HG02610 (cell line): ENCODE results near the gene CA11.
A peak's percentile ranks its signal among the peaks of the same experiment; 100 is the strongest.

Experiments
- ATAC-seq: cut with Tn5 transposase; IDR thresholded peaks from one replicate; pipeline ENCODE4 v1.9.1; 2021; ENCODE audit warnings: mild to moderate bottlenecking, moderate library complexity; ENCODE audit not compliant: unreplicated experiment

Gene CA11

DNA sequence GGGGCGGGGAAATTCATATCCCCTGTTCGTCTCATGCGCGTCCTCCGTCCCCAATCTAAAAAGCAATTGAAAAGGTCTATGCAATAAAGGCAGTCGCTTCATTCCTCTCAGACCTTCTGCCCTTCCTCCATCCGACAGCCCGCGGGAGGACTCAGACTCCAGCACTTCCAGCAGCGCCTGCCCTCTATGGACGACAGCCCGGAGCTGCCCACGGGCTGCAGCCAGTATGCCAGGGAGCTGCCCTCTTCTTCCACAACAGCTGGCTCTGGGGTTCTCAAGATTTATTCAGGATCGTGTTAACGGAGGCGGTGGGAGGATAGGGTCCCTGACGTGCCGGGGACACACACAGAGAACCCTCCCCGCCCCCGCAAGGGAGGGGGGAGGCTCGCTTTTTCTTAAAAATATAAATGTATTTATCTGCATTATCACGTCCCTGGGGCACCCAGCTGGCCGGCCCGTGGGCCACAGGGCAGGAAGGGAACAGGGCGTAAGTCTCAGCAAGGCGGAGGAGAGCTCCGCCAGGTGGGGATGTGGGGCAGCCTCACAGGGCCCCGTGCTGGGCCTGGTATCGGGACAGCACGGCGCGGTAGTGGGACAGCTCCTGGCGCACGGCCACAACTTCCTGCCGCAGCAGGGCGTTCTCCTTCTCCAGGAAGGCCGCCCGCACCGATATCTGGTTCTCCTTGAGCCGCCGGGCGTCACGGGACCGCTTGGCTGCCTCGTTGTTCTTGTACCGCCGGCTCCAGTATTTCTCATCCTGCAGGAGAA, 15.5 kb downstream of the CA11 start:
- ATAC-seq = no peak

DNA sequence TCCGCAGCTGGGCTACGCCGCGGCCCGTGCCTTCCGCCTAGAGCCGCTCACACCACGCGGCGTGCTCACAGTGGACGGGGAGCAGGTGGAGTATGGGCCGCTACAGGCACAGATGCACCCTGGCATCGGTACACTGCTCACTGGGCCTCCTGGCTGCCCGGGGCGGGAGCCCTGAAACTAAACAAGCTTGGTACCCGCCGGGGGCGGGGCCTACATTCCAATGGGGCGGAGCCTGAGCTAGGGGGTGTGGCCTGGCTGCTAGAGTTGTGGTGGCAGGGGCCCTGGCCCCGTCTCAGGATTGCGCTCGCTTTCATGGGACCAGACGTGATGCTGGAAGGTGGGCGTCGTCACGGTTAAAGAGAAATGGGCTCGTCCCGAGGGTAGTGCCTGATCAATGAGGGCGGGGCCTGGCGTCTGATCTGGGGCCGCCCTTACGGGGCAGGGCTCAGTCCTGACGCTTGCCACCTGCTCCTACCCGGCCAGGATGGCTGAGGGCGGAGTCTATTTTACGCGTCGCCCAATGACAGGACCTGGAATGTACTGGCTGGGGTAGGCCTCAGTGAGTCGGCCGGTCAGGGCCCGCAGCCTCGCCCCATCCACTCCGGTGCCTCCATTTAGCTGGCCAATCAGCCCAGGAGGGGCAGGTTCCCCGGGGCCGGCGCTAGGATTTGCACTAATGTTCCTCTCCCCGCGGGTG, 16.2 kb downstream of the CA11 start:
- no peak for ATAC-seq

DNA sequence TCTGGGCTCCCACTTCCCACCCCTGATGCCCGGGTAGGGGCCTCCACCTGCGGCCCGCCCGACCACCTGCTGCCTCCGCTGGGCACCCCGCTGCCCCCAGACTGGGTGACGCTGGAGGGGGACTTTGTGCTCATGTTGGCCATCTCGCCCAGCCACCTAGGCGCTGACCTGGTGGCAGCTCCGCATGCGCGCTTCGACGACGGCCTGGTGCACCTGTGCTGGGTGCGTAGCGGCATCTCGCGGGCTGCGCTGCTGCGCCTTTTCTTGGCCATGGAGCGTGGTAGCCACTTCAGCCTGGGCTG, 16.7 kb downstream of the CA11 start:
- ATAC-seq = no peak

DNA sequence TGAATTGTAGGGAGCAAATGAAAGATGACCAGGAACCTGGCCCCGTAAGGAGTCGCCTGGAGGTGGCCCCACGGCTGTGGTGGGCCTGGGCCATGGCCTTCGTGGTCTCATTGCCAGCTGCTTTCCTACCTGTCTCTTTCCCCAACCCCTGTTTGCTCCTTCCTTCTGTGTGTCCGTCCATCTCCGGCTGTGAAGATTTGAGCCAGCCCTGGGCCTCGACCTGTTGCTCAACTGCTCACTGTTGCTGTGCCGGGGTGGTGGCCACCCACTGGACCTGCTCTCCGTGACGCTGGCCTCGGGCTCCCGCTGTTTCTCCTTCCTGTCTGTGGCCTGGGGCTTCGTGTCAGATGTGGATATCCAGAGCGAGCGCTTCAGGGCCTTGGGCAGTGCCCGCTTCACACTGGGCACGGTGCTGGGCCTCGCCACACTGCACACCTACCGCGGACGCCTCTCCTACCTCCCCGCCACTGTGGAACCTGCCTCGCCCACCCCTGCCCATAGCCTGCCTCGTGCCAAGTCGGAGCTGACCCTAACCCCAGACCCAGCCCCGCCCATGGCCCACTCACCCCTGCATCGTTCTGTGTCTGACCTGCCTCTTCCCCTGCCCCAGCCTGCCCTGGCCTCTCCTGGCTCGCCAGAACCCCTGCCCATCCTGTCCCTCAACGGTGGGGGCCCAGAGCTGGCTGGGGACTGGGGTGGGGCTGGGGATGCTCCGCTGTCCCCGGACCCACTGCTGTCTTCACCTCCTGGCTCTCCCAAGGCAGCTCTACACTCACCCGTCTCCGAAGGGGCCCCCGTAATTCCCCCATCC, 17.3 kb downstream of the CA11 start:
- ATAC-seq = no peak

DNA sequence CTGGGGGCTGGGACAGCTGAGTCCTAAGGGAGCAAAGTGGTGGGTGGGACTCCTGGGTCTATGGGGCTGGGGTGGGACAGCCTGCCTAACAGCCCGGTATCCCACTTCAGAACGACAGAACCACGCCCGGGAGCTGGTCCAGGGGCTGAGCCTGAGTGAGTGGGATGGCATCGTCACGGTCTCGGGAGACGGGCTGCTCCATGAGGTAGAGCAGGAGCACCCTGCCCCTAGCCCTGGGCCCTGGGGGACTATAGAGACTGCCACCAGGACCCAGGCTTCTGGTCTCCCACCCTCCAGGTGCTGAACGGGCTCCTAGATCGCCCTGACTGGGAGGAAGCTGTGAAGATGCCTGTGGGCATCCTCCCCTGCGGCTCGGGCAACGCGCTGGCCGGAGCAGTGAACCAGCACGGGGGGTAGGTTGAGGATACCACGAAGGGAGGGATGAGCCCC, 18.1 kb downstream of the CA11 start:
- no peak for ATAC-seq

DNA sequence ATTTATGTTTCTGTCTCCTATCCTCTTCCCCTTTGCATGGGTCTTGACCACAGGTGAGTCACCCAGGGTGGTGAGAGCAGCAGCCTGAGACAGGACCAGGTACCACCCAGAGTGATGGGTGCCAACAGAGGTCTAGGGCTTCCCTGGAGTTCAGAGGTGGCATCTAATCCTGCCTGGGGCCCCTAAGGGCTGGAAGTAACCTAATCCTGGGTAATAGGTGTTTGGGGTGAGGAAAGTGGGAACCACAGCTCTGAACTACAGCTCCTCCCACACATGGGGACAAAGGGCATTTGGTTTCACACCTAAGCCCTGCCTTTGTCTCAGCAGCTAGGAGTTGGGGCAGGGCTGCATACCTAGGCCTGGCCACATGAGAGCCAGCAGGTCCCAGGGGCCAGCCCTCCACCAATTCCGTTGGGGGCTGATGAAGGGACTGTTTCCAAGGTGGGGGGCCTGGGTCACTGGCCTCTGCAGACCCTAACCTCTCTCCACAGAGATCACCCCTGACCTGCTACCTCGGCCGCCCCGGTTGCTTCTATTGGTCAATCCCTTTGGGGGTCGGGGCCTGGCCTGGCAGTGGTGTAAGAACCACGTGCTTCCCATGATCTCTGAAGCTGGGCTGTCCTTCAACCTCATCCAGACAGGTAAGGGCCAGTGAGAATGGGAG, 18.7 kb downstream of the CA11 start:
- ATAC-seq = no peak

DNA sequence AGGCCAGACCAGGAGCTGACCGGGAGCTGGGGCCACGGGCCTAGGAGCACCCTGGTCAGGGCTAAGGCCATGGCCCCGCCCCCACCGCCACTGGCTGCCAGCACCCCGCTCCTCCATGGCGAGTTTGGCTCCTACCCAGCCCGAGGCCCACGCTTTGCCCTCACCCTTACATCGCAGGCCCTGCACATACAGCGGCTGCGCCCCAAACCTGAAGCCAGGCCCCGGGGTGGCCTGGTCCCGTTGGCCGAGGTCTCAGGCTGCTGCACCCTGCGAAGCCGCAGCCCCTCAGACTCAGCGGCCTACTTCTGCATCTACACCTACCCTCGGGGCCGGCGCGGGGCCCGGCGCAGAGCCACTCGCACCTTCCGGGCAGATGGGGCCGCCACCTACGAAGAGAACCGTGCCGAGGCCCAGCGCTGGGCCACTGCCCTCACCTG, 20.1 kb downstream of the CA11 start:
- no peak for ATAC-seq

DNA sequence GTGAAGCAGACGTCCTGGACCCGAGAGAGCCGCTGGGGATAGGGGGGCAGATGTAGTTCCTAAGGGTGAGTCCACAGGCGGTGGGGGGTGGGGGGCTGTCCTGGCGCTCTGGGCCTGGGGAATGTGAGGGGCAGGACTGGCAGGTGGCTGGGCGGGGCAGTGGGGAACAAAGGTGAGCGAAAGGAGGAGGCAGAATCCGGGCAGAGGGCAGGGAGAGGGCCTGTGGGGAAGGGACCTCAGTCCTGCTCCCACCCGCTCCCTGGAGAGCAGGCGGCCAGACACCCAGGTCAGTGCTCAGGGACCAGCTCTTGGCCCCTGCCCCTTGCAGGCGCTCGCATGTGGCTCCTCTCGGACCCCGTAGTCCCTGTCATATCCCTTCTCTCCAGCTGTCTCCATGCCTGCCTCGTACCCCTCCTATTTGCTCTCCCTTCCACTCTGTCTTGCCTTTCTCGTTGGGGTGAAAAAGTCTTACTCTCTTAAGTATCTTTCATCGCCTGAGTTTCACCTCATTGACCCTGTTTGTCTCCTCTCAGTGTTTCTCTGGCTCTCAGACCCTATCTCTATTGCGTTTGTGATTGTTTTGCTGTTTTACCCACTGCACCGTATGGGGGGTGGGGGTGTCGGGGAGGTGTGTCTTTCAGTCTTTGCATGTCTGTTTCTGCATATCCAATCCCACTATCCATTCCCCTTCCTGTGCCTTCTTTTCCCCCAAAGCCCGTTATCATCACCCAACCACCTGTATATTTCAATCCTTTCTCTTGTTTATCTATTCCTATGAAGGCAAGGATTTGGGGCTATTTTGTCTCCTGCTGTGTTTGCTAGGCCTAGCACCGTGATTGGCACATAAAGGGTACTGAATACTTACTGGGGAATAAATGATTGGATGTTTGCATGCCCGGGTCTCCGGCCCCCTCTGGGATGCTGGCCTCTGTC, 20.9 kb downstream of the CA11 start:
- no peak for ATAC-seq

DNA sequence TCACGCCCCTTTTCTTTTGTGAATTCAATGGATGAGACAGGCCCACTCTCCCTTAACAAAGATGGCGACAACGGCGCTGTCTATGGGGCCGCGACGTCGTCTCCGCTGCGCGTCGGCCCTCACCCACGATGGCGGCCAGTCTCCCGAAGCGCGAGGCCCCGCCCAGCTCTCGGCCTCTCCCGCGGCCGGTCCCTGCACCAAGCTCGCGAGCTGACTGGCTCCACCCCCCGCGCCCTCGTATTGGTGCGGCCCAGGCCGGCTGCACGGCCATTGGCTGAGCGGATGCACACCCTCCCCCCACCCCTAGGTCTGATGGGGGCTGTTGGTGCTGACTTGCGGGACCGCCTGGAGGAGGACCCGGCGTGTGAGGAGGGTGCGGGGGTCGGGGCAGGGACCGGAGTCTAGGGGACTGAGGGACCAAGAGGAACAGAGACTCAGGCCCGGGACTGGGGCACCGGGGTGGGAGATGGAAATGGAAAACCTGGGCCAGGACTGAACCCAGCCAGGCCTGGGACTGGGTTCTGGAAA, 21.9 kb downstream of the CA11 start:
- ATAC-seq = peak; percentile 69

DNA sequence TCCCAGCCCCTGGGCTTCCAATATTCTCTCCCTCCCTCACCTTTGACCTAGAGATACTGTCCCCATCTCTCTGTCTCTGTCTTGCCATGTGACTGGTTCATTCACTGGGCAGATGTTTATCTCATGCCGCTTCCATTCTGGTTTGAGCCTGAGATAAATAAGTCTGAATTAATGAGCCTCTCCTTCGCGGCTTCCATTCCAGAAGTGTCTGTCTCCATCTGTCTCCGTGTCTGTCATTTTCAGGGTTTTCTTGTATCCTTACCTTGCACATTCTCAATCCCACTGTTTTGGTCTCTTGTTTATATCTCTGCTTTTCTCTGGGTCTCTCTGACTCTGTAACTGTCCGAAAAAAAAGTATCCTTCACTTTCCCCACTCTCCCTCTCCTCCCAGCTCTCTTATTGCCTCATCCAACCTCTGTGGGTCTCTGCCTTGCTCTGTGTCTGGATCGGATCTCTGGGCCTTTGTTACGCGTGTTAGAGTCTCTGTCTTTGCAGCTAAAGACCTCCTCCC, 22.4 kb downstream of the CA11 start:
- ATAC-seq = no peak

DNA sequence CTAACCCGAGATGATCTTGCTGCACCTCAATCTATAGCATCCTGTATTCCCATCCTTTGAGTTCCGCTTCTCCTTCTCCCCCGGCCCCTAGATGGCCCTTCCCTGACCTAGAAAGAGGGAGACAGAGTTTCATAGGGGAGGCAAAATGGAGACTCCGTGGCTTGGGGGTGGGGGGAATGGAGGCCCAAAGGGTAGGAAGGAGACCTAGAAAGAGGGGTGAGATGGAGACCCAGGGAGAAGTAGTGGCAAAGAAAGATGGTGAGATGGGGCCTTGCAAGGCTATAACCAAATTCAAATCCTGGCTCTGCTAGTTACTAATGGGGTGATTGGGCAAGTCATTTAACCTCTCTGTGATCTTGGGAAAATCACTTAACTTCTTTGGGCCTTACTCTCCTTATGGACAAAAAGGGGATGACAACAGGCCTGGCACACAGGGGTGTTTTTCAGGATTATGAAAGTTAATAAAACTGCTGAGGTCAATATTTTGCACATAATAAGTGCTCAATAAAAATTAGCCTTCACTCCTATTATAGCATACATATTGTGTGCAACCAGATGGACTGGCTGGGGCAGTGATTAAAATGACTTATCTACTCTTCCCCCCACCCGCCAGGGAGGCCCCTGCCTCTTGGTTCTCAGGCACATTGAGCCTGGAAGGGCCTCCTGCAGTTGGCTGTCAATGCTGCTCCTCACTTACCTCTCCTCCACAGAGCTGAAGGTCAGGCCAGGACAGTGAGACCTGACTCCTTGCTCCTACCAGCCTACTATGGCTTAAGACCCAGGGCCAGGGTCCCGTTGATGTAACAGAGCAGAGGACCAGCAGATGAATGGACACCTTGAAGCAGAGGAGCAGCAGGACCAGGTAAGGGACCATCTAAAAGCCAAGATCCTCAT, 26.0 kb downstream of the CA11 start:
- no peak for ATAC-seq

DNA sequence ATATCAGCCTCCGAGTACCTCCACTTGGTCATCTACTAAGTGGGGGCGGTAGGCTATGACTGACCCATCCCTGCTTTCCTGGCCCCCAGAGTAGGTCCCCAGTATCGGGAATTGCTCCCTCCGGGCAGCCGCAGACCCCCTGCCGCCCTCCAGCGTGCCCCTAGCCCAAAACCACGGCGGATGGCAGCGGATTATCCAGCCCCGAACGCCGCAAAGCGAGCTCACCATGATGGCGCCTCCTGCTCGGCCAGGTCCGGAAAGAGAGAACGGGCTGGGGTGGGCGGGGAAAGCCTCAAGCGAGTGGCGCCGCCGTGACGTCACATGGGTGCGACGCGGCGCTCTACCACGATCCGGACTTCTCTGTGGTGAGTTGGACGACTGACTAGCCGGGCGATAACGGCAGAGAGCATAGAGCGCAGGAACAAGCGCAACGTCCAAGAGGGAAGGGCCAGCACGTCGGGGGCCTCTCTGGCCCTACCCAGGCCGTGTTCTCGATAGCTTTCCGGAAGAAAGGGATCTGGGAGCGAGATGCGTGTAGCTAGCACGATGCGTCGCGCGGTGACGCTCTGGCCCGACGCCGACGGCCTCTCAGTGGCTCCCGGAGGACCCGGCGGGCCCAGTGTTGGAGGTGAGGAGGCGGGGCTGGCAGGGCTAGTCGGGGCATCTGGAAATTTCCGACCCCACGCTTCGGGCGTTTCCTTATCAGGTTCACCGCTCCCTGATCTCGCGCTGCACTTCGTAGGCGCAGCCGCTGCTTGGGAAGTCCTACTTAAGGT, 26.9 kb downstream of the CA11 start, which contains the start of the genes RPL18 and SPHK2:
Gene RPL18, minus strand, starts transcription at position 263 of the 776 bp plus-strand sequence. Its CDS starts 35 bp downstream, at position 228.
Gene SPHK2, plus strand, starts transcription at position 591 of the 776 bp plus-strand sequence. CDS start 1,009 bp downstream, outside the sequence.
- peak; percentile 83 for ATAC-seq

DNA sequence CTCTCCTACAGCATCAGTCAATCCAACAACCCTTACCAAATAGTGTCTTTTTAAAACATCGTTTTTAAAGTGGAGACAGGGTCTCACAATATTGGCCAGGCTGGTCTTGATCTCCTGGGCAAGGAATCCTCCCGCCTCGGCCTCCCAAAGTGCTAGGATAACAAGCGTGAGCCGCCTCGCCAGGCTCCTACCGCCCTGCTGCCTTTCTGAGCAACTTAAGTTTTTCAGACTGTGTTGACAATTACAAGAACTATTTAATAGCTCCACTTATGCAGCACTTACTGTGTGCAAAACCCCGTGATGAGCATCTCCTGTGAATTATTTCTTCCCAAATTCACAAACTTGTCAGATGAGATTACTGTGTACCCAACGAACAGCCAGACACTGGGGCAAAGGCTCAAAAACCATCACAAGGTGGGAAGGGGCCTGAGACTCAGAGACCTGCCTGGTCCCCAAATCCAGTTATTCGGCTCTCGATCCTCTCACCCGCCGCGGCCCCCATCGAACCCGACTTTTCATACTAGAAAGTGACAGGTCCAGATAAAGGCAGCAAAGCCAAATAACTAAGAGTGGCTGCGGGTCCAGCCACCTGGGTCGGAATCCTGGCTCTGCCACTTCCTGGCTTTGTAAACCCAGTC, 27.6 kb downstream of the CA11 start:
- no peak for ATAC-seq

DNA sequence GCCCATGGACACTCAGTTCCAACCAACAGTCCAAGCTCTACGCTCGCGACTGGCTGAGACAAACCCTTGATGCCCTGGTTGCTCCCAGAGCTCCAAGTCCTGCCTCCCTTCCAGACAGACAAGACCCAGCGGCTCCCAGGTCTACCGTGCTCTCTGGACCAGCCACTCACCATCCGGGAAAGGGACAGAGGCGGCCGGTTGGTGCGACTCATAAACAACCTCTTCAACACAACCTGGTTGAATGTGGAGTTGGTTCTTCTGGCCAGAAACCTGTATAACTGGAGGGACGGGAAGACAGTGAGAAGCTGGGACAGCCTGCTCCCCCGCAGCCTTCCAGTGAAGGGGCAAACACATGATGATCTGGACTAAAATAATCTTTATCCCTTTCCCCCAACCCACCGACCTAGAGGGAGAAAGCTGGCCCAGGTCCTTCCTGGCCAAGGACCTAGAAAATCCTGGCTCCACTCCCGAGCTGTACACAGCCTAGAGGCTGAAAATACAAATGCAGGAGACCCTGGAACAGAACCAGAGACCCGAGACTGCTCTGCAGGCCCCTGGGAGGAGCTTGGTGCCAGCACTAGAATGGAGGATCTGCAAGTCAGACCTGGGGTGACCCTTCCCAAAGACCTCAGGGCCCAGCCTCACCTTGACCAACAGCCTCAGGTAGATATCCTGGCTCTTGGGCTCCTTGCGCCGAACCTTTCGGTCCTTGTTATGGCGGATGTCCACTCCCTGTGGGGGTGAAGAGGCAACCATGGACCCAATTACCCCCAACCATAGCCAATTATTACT, 28.6 kb downstream of the CA11 start:
- ATAC-seq = no peak

DNA sequence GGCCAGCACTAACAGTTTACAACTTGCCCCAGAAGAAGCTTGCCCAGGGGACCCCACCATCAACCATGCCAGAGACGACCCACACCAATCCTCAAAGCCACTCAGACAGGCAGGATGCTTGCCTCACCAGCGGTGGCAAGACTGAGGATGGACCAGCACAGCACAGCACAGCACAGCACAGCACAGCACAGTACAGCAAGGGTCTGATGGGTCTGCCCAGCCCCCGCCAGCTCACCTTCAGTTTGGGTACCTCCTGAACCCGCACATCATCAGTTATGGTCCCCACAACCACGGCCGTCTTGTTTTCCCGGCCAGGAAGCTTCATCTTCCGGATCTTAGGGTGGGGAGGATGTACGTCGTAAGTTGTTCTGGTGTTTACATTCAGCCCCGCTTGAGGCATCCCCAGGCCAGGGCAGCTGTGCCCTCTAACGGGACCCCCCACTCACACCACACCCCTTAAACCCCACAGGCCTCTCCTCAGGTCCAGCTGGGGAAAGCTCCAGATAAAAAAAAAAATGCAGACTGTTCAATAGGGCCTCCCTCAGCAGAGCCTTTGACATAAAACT, 29.4 kb downstream of the CA11 start:
- ATAC-seq = no peak

DNA sequence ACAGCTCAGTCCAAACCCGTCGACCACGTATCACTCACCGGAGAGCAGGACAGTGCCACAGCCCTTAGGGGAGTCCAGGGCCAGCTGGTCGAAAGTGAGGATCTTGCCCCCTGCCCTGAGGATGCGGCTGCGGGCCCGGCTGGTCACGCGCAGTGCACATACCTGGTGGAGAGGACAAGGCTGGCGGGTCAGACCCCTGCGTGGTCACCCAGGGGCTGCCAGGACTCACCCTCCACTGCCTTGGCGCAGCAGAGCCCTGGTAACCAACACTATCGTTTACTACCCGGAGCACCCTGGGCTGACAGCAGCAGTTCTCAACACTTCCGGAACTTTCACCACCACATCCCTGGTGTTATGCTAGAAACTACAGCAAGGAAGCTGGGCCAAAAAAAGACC, 29.9 kb downstream of the CA11 start:
- ATAC-seq = no peak
